Measurements from ENCODE around the gene SIK3.

DNA sequence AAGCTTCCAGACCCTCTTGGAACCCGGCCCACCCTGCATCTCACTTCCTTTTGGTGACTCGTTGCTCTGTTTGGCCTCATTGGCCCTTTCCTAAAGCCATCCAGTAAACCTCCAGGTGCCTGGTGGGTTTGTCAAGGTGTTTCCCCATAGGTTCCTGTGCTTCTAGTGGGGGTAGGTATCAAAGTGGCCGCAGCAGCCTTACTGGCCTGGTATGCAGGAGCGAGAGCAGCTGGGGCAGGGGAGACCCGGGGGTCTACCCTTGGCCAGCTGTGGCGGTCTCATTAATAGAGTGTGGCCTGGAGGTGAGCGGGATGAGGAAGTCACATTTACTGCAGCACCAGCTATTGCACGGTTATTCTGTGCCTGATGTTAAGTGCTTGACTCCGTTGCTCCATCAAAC is 279.2 kb downstream of the SIK3 start:
- TF ChIP-seq, protein P1, sequence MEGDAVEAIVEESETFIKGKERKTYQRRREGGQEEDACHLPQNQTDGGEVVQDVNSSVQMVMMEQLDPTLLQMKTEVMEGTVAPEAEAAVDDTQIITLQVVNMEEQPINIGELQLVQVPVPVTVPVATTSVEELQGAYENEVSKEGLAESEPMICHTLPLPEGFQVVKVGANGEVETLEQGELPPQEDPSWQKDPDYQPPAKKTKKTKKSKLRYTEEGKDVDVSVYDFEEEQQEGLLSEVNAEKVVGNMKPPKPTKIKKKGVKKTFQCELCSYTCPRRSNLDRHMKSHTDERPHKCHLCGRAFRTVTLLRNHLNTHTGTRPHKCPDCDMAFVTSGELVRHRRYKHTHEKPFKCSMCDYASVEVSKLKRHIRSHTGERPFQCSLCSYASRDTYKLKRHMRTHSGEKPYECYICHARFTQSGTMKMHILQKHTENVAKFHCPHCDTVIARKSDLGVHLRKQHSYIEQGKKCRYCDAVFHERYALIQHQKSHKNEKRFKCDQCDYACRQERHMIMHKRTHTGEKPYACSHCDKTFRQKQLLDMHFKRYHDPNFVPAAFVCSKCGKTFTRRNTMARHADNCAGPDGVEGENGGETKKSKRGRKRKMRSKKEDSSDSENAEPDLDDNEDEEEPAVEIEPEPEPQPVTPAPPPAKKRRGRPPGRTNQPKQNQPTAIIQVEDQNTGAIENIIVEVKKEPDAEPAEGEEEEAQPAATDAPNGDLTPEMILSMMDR (IDR thresholded peaks at IDR 0.05), result no peak
- no peak for TF ChIP-seq POLR2A (IDR thresholded peaks at IDR 0.05)

All from adrenal gland (tissue), 5 donors.